IPS-20b (cell line): ENCODE data around the gene ARFIP1.

Experiments used
- H3K27ac ChIP-seq: one replicate; pipeline ENCODE4 v1.5.1; 2013; ENCODE audit warnings: low read length
- H3K27me3 ChIP-seq: 2 replicates; pipeline ENCODE4 v1.6.1; 2013; ENCODE audit warnings: mild to moderate bottlenecking, low read length, inconsistent platforms; ENCODE audit not compliant: insufficient read depth
- H3K36me3 ChIP-seq: 2 replicates; pipeline ENCODE4 v1.6.1; 2013; ENCODE audit warnings: low read depth, mild to moderate bottlenecking, inconsistent platforms, low read length, moderate library complexity; ENCODE audit not compliant: insufficient read depth
- H3K4me1 ChIP-seq: 2 replicates; pipeline ENCODE4 v1.6.1; 2013; ENCODE audit warnings: mild to moderate bottlenecking, control low read depth, inconsistent platforms, low read length, moderate library complexity; ENCODE audit not compliant: insufficient read depth
- H3K4me3 ChIP-seq: 2 replicates; pipeline ENCODE4 v1.5.1; 2013; ENCODE audit warnings: mild to moderate bottlenecking, low read length, inconsistent platforms
- H3K9ac ChIP-seq: 2 replicates; pipeline ENCODE4 v1.6.1; 2013; ENCODE audit warnings: low read depth, mild to moderate bottlenecking, inconsistent platforms, low read length, moderate library complexity
- H3K9me3 ChIP-seq: 2 replicates; pipeline ENCODE4 v1.6.1; 2013; ENCODE audit warnings: mild to moderate bottlenecking, low read depth, low read length, inconsistent platforms; ENCODE audit not compliant: insufficient read depth

ARFIP1 gene

DNA sequence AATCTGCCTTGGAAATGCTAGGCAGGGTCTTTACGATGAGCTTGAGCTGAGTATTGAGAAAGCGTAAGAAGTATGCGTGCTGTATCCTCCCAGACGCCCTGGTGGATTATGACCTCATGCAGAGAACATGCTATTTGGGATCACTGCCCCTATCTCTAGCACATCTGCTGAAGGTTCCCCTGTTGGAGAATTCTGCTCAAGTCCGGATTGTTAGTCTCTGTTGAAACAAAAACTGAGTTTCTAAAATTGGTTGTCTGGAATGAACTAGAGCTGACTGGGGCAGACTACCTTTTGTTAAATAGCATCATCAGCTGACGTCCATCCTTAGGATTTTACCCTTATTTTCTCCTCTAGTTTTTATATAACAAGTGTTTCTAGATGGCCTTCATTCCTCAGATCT lies 163.9 kb downstream of the ARFIP1 start:
- peaks cover 17% of the 10 kb centered on the region for H3K27me3 ChIP-seq
- H3K9me3 ChIP-seq, result no peaks in the 10 kb centered on the region
- no peak overlapping the region for H3K4me3 ChIP-seq

DNA sequence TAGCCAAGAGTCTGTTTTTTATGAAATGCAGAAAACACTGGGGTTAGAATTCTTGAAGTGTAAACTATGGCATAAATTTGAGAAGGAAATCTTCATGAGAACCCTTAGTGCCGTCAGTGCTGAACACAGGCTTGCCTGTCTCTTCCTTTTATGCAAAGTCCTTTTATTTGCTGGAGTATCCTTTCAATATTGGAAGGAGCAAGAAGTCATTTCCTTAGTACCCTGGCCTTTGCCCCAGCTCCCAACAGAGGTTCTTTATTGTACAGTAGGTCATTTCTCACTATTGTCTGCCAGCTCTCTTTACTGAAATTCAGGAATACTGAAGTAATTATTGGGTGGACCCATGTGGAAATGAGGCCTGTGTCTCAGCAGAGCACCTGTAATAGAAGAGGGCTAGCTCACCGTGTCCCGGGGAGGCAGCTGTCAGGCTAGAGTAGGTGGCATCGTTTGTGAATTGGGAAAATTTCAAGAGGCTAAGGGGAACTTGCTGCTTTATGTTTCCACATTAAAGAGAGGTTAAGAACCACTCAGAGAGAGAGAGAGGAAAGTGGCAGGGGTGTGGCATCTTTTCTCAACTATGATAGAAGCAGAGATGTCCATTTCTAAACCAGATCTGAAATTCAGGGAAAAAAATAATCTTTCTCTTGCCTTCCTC lies 165.0 kb downstream of the ARFIP1 start:
- peaks cover 48% of the 10 kb centered on the region for H3K36me3 ChIP-seq
- no peaks in the 10 kb centered on the region for H3K9me3 ChIP-seq
- H3K4me1 ChIP-seq, result 0 out of 2 replicates have a peak, but pooled peaks cover 7% of the 10 kb centered on the region
- H3K27me3 ChIP-seq, result peaks cover 6% of the 10 kb centered on the region; the same call in 1 of the 2 replicates
- H3K4me3 ChIP-seq, result no peak overlapping the region
- no peak overlapping the region for H3K9ac ChIP-seq
- H3K27ac ChIP-seq, result no peak overlapping the region

More for the DNA sequence above, 163.9 kb downstream of the ARFIP1 start:
- Histone ChIP-seq H3K9ac (no peak overlapping the region), H3K36me3 (peaks cover 48% of the 10 kb centered on the region), H3K27ac (no peak overlapping the region), H3K4me1 (peaks cover 9% of the 10 kb centered on the region; the same call in 1 of the 2 replicates)

DNA sequence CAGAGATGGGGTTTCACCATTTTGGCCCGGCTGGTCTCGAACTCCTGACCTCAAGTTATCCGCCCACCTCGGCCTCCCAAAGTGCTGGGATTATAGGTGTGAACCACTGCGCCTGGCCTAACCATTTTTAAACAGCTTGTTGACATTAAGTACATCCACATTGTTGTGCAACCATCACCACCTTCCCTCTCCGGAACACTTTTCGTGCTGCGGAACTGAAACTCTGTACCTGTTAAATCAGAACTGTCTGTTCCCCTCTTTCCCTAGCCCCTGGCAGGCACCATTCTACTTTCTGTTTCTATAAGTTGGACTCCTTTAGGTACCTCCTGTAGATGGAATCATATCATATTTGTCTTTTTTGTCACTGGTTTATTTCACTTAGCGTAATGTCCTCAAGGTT lies 165.9 kb downstream of the ARFIP1 start:
- no peak overlapping the region for H3K27ac ChIP-seq
- no peaks in the 10 kb centered on the region for H3K27me3 ChIP-seq
- H3K9me3 ChIP-seq, result no peaks in the 10 kb centered on the region
- peaks cover 15% of the 10 kb centered on the region for H3K4me1 ChIP-seq
- no peak overlapping the region for H3K9ac ChIP-seq
- H3K36me3 ChIP-seq, result peaks cover 48% of the 10 kb centered on the region
- H3K4me3 ChIP-seq, result no peak overlapping the region

DNA sequence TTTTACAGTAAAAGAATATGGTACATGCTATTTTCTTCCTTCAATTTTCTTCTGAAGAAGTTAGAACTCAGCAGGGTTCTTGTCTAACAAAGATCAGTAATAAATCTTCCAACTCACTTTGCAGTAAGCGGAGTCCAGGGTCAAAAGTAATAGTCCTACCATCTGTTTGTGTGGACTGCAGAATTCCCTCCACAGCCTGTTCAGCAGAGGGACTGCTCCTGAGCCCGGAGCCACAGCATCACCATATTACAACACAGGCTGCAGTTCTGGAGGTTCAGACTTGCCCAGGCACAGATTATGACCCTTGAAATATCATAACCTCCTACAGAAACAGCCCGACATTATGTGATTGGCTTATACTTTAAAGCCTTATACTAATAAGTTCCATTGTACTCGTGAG lies 166.7 kb downstream of the ARFIP1 start:
- Histone ChIP-seq H3K27ac (no peak overlapping the region), H3K27me3 (no peaks in the 10 kb centered on the region), H3K4me3 (no peak overlapping the region), H3K9ac (no peak overlapping the region), H3K36me3 (peaks cover 48% of the 10 kb centered on the region), H3K9me3 (no peaks in the 10 kb centered on the region), H3K4me1 (peaks cover 23% of the 10 kb centered on the region)

DNA sequence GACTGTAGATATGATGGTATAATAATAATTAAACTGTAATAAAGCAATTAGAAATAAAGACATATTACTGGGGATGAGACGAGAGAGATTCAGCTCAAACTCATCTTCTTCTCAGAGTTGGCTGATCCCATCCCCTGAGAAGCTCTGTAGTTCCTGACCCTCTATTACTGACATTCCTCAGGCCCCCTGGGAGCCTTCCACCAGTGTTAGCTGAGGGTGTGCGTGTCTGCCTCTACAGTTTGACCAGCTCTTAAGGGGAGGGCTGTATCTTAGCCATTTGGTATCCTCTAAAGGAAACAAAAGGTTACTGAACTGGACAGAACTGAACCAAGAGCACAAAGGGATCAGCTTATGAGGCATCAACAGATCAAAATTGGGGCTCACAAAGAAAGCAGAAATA lies 167.6 kb downstream of the ARFIP1 start:
- Histone ChIP-seq H3K27me3 (no peaks in the 10 kb centered on the region), H3K4me1 (peaks cover 26% of the 10 kb centered on the region), H3K4me3 (no peak overlapping the region), H3K9me3 (no peaks in the 10 kb centered on the region), H3K36me3 (peaks cover 48% of the 10 kb centered on the region), H3K9ac (no peak overlapping the region), H3K27ac (no peak overlapping the region)

DNA sequence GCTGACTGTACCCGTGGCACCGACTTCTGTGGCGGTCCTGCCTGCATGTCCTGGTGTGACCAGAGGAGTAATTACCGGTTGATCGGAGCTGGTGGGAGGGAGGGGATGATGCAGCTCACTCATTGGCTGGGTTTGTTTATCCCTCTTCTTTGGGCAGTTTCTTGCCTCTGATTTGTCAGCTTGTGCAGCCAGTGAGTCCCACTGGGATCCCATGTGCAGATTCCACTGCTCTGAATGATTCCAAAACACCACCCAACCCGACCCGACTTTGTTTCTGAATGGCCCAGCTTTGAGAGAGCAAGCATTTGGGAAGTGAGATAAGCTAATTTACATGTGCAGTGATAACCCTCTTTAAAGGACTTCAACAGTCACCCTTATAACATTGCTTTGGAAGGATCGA lies 170.2 kb downstream of the ARFIP1 start:
- no peaks in the 10 kb centered on the region for H3K27me3 ChIP-seq
- H3K4me3 ChIP-seq, result no peak overlapping the region
- H3K27ac ChIP-seq, result peak overlapping the region; percentile 4
- H3K9ac ChIP-seq, result peak overlapping the region; percentile 51; the same call in 1 of the 2 replicates
- peaks cover 33% of the 10 kb centered on the region for H3K4me1 ChIP-seq
- H3K36me3 ChIP-seq, result peaks cover 48% of the 10 kb centered on the region
- no peaks in the 10 kb centered on the region for H3K9me3 ChIP-seq

DNA sequence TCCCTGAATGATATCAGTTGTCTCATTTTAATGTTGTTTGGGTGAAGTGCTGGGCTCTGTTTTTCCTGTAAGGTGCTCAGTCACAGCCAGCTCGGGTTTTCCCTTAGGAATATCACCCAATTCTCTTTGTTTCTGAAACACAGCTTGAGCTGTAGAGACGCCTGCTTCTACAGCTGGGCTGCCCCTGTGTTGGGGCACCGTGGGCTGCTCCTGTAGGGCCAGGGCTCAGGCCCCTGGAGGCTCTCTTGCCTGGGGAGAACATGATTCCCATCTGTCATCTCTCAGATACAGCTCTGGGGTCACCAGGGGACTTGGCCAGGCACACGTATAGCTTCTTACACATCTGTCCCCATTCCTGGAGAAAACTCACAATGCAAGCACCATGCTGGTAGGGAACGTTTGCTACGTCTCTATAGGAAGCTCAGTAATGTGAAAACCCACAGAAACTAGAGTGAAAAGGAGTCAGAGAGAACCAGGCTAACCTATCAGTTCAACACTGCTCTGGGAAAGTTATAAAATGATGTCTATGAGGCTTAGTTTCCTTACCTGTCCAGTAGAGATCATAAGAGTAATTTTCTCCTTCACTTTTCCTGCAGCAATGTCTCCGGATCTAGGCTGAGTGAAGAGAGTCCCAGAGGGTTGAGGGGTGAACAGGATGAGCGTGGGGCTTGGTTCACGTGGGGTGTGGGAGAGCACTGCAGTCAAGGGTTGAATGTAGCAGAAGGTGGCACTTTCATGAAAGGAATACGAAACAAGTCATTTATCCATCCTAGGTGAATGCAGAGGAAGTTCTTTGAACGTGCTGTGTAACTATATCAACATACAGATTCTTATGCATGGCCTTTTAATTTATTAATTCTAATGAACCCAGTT lies 170.9 kb downstream of the ARFIP1 start:
- H3K9me3 ChIP-seq, result no peaks in the 10 kb centered on the region
- H3K36me3 ChIP-seq, result peaks cover 49% of the 10 kb centered on the region
- peak overlapping the region; percentile 4 for H3K27ac ChIP-seq
- H3K9ac ChIP-seq, result peak overlapping the region; percentile 51; the same call in 1 of the 2 replicates
- no peaks in the 10 kb centered on the region for H3K27me3 ChIP-seq
- peaks cover 33% of the 10 kb centered on the region for H3K4me1 ChIP-seq
- H3K4me3 ChIP-seq, result peak overlapping the region; percentile 19; the same call in 1 of the 2 replicates

DNA sequence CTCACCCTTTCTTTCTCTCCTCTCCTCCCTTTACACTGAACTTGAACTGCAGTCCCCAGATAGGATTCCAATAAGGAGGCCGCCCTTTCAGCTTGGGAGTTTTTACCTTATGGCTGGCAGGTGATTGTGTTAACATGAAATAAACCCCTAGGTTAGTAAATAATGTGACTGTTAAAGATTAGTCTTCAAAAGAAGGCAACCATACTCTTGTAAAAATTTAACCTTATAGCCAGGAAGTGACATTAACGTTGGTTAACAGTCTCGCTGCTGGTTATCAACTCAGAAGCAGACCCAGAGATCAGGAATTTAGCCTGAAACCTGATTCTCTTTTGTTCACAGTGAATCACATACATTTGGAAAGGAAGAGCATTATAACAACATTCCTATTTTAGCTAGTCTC lies 171.6 kb downstream of the ARFIP1 start:
- peaks cover 49% of the 10 kb centered on the region for H3K36me3 ChIP-seq

DNA sequence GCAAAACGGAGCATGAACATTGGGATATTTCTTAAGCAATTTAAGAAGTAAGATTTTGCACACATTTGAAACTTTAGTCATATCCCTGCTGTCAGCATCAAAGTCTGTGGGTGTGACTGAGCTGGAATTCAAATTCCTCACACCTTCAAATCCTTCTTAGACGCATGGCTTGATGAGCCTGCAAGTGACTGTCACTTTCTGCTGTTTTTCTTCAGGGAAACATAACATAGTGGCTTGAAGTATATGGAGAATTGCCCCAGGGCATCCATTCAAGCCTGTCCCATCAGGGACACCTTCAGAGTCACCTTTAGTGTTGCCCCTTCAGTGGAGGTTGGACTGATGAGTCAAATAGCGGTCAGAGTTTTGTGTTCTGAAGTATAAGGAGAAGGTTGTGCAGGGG lies 173.8 kb downstream of the ARFIP1 start:
- H3K27me3 ChIP-seq, result no peaks in the 10 kb centered on the region
- no peaks in the 10 kb centered on the region for H3K9me3 ChIP-seq
- H3K27ac ChIP-seq, result peak overlapping the region; percentile 16
- no peak overlapping the region for H3K4me3 ChIP-seq
- peaks cover 53% of the 10 kb centered on the region for H3K36me3 ChIP-seq
- H3K9ac ChIP-seq, result no peak overlapping the region
- peaks cover 33% of the 10 kb centered on the region for H3K4me1 ChIP-seq

More for the DNA sequence above, 171.6 kb downstream of the ARFIP1 start:
- Histone ChIP-seq H3K4me3 (peak overlapping the region; percentile 19; the same call in 1 of the 2 replicates), H3K27ac (peak overlapping the region; percentile 18), H3K9me3 (no peaks in the 10 kb centered on the region), H3K9ac (peak overlapping the region; percentile 51; the same call in 1 of the 2 replicates), H3K4me1 (peaks cover 33% of the 10 kb centered on the region), H3K27me3 (no peaks in the 10 kb centered on the region)

DNA sequence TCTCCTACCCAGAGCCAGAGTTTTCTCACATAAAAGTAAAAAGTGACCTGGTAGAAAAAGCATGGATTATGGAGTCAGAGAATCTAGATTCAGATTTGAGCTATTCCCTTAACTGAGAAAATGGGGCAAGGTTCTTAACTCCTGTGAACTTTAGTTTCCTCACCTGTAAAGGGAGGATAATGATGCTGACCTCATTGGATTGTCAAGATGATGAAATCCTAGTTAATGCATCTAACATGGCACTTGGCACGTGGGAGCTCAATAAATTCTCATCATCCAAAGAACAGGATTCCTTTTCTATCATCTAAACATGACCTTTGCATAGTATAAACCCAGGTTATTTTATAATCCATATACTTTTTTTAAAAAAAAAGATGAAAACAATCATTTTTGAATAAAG lies 175.0 kb downstream of the ARFIP1 start:
- H3K36me3 ChIP-seq, result peaks cover 64% of the 10 kb centered on the region
- no peaks in the 10 kb centered on the region for H3K27me3 ChIP-seq
- H3K9ac ChIP-seq, result no peak overlapping the region
- peaks cover 31% of the 10 kb centered on the region for H3K4me1 ChIP-seq
- H3K4me3 ChIP-seq, result no peak overlapping the region
- H3K27ac ChIP-seq, result no peak overlapping the region
- no peaks in the 10 kb centered on the region for H3K9me3 ChIP-seq

DNA sequence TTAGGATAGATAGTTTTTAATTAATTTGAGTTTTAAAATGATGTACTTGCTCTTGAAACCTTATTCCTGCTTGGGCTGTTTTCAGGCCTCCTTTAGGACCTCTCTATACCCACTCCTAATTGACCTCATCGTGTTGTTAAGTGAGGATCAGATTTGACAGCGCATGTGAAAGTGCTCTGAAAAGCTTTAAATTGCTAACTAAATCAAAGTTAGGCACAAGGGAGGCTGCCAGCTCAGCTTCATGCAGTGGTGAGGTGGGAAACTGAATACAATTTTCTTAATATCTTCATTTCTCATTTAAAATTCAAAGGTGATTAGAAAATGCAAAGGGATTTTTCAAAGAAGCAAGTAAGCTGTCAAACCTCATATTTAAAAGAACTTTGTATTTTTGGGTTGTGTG lies 176.4 kb downstream of the ARFIP1 start:
- H3K27me3 ChIP-seq, result no peaks in the 10 kb centered on the region
- no peak overlapping the region for H3K4me3 ChIP-seq
- no peaks in the 10 kb centered on the region for H3K9me3 ChIP-seq
- H3K36me3 ChIP-seq, result peaks cover 78% of the 10 kb centered on the region
- H3K4me1 ChIP-seq, result peaks cover 18% of the 10 kb centered on the region
- H3K9ac ChIP-seq, result no peak overlapping the region
- no peak overlapping the region for H3K27ac ChIP-seq
